ENCODE measurements around the gene GRK6.

The GRK6 gene

DNA sequence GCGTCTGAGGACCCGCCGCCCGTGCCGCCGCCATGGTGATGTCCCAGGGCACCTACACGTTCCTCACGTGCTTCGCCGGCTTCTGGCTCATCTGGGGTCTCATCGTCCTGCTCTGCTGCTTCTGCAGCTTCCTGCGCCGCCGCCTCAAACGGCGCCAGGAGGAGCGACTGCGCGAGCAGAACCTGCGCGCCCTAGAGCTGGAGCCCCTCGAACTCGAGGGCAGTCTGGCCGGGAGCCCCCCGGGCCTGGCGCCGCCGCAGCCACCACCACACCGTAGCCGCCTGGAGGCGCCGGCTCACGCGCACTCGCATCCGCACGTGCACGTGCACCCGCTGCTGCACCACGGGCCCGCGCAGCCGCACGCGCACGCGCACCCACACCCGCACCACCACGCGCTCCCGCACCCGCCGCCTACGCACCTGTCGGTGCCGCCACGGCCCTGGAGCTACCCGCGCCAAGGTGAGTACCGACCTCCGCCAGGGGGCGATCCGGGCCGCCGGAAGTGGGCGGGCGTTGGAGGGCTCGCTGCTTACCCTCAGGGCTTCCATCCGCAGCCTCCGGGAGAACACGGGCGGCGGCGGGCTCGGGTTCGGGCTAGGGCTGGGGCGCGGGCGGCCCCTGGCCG, 28.7 kb downstream of the GRK6 start:
- DNase-seq = peak; percentile 74

DNA sequence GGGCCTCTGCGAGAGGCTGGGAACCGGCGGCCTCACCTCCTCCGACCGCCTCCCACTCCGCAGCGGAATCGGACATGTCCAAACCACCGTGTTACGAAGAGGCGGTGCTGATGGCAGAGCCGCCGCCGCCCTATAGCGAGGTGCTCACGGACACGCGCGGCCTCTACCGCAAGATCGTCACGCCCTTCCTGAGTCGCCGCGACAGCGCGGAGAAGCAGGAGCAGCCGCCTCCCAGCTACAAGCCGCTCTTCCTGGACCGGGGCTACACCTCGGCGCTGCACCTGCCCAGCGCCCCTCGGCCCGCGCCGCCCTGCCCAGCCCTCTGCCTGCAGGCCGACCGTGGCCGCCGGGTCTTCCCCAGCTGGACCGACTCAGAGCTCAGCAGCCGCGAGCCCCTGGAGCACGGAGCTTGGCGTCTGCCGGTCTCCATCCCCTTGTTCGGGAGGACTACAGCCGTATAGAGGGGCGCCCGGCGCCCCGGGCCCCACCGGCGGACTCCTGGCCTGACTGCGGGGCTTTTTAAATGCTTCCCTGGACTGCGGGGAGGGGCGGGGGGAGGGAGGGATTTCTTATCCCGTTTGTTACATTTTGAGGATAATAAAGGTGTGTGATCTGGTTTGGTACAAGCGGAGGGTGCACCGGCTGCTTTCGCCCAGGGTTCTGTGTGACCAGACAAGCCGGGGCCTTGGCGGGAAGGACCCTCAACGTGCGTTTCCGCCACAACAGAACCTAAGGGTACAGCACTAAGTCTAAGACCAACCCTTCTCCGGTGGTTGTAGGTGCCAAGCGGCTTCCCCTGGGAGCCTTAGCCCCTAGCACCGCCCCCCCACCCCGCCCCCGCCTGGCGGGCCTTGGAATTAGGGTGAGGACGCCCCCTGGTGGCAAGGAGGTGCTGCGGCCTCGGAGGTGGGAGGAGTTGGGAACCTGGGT, 29.4 kb downstream of the GRK6 start:
- DNase-seq = peak; percentile 74

DNA sequence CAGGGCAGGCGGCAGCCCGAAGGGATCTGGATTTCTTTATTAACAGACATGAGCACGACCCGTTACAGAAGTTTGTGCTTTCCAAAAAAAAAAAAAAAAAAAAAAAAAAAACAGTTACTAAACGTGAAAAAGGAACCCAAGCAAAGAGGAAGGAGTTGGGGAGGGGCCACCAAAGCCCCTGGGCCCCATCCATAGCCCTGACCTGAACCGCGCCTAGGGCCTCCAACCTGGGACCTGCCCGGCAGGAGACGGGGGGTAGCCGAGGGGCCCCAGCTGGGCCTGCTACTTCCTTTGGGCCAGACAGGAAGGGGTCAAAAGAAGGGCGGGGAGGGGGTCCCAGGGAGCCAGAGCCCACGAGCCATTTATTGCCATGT, 30.1 kb downstream of the GRK6 start:
- no peak for DNase-seq

DNA sequence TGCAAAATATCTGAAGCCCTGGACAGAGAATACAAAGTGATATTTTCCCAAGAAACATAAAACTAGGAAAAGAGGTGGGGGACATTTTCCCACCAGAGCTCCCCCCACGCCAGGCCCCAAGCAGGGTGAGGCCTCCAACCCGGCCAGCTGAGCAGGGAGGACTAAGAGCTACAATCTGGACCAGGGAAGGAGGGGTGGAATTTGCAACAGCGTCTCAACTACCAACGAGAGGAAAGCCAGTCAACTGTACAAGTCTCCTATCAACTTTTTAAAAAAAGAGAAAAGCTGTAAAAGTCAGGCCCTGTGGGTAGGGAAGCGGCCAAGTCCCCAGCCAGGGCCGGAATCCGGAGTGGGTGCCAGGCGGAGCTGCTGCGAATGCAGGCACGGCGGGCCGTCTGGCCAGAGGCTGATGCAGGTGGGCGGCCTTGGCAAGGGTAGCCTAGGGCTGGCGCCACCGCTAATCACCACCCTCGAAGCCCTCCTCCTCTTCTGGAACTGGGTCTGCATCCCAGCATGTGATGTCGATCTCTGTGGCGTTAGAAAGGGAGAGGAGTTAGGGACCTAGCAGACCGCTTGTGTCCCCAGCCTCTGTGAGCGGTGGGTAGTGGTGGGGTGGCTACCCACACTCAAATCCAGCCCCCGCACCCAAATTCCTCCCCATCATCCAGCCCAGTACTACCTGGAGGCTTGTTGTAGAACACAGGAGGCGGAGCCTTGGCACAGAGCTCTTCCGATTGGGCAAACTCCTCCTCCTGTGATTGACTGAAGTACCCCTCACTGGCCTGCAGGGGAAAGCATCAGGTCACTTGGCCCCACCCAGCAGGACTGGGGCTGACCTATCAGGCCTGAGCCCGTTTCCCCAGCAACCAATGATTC, 30.7 kb downstream of the GRK6 start:
- peak; percentile 96 for DNase-seq

DNA sequence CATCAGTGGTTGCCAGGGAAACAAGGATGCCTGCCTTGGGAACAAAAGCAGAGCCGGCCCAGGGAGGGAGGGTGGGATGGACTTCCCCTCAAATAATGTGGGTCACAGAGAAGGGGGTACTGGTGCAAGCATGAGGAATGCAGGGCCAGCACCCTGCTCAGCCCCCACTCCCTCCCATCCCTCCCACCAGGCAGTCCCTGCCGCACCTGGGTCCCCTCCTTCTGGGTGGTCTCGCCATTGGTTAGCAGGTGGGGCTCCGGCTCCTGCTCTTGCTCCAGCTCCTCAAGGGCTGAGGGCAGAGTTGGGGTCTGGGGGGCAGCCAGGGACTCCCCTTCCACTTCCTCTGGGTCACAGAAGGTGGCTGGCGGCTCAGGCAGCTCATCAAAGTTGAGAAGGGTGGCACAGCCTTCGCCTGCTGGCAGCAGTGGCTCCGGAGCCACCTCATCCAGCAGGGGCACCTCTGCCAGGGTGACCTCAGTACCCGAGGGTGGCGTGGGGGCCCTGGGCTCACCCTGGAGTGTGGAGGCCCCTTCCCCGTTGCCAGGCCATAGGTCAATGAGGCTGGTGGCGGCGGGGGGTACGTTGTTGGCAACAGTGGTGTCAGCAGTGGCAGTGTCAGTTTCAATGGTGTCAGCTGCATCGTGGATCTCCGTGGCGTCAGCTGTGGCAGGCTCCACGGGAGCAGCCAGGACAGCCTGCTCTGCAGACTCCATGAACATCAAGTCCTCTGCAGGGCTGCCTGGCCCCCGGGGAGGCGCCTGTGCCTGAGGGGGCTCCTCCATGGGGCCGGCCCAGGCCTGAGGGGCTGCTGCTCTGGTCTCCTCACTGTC, 31.6 kb downstream of the GRK6 start:
- no peak for DNase-seq

DNA sequence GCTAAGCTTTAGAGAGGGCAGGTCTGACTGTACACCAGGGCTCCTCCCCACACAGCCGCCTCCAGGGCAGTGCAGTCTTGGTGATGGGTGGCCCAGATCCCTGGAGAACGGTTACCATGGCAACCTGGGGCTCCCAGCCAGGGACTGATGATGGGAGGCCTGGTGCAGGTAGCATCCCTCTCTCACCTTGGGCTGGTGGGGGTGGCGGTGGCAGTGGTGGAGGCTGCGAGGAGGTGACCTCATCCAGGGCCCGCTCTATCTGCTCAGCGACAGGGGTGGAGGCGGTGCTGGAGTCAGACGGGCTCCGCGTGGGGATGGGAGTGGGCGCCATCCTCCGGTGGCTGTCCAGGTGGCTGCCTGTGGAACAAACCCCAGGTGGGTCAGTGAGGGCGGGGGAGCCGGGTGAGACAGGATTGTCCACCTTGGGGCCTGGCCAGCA, 32.5 kb downstream of the GRK6 start:
- no peak for DNase-seq

DNA sequence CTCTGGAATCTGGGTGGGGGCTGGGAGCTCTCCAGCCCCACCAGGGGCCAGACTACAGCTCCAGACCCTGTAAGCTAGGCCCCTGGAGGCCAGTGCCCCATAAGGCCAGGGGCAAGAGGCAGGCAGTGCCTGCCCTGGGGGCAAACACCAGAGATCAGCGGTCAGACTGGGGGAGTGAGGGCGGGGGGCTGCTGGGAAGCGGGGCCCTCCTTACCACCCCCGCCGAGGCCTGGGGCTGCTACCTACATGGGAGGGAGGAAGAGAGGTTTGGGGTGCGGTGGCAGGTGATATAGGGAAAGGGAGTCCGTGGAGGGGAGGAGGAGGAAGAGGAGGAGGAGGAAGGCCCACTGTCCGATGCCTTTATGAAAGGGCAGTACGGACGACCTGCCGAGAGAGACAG, 32.9 kb downstream of the GRK6 start:
- DNase-seq = no peak

DNA sequence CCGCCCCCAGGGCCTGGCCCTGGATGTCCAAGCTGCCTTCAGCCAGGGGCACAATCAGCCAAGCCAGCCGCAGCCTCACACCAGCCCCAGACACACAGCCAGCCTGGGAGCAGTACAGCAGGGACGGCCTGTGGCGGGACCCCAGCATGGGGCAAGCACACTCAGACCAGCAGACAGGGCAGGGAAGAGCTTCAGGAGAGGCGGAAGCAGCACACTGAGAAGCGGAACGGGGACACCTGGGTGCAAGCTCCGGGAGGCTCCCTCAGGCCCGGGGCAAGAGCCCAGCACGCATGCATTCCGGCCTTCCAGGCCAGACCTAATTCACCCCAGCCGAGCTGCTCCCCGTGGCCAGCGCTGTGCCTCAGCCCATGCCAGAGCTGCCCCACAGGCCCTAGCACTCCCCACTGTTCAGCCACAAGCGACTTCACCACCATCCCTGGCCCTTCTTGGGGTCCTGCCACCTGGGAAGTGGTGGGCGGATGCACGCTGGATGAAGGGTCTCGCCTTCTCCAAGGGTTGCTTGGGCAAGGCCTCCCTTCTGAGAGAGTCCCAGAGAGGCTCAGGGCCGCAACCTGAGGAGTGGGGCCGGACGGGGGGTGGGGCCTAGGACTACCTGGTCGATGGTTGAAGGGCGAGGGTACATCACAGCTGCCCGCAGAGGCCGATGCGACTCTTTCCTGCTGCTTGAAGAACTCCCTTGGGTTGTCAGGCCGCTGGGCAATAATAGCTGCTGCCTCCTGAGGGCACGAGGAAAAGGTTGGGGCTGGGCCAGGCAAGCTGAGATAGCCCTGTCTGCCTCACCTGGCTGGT, 33.5 kb downstream of the GRK6 start:
- no peak for DNase-seq

DNA sequence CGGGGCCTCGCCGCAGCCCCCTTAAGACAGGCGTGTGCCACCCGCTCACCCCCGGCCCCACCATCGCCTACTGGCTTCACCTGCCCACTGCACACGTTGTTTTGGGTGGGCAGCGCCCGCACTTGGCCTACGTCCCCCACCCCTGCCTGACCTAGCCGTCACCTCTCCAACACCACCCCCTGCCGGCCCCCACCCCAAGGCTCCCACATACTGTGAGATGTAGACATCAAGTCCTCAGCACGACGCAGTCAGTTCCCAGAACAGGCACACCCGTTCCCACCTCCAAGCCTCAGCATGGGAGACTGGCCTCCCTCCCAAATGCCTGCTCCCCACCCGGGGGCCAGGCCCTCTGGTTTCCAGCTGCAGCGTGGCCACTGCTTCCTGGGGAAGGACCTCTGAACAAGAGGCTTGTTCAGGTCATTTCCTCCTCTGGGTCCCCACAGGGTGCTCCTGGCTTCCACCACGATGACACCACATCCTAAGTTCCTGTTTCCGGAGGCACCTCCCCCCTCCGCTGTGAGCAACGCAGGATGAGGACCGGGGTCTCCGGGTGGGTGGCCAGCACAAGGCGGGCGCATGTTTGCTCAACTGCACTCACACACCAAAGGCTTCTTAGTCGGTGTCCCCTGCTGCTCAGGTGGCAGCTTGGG, 35.7 kb downstream of the GRK6 start:
- DNase-seq = no peak

DNA sequence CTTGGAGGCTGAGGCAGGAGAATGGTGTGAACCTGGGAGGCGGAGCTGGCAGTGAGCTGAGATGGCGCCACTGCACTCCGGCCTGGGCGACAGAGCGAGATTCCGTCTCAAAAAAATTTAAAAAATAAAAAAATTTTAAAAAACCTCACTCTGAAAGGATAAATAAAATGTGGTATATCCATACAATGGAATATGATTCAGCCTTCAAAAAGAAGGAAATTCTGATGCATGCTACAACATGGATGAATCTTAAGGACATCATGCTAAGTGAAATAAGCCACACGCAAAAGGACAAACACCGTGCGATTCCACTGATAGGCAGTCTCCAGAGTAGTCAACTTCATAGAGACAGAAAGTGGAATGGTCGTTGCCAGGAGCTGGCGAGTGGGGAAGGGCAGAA, 38.6 kb downstream of the GRK6 start:
- no peak for DNase-seq

DNA sequence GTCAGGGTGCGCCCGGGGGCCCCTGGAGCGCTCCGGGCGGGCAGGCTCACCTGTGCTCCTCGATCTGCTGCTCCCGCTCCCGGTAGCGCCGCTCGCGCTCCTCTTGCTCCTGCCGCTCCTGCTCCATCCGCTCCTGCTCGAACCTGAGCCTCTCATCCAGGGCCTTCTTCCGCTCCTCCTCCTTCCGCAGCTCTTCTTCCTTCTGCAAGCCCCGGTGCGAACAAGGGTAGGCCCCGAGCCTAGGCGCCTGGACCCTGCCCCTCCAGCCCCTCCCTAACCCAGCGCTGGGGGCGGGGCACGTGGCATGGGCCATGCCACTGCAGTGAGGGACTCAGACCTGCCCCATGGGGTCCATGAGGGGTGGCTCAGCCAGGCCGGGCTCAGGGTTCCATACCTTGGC, 40.4 kb downstream of the GRK6 start:
- DNase-seq = no peak

DNA sequence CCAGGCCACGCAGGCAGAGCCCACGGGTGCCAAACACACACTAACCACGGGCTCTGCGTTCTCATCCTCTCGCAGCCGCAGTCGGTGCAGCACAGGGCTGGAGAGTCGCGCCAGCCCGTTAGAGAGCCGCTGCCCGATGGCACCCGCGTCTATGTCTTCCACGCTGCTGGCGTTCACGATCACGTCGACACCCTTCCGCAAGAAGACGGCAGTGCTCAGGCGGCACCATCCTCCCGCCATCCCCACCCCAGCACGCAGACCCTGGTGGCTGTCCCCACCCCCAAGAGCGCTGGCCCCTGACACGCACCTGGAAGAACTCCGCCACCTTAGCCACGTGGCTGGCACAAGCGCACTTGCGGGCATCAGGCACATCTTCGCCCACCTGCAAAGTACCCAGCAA, 41.0 kb downstream of the GRK6 start:
- no peak for DNase-seq

DNA sequence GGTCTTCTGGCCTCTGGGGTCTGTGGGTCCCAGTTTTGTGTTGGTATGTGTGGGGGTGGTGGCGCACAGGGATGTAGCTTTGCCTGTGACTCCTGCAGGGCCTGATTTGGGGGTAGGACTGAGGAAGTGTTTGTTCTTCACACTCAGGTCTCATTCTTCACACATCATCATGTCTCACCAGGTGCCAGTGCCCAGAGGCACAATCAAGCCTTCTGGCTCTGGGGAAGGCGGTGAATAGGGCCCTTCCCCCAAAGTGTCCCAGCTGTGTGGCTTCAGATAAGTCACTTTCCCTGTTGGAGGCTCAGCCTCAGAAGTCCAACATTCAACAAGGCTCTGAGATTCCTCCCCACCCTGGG, 41.8 kb downstream of the GRK6 start:
- DNase-seq = no peak

DNA sequence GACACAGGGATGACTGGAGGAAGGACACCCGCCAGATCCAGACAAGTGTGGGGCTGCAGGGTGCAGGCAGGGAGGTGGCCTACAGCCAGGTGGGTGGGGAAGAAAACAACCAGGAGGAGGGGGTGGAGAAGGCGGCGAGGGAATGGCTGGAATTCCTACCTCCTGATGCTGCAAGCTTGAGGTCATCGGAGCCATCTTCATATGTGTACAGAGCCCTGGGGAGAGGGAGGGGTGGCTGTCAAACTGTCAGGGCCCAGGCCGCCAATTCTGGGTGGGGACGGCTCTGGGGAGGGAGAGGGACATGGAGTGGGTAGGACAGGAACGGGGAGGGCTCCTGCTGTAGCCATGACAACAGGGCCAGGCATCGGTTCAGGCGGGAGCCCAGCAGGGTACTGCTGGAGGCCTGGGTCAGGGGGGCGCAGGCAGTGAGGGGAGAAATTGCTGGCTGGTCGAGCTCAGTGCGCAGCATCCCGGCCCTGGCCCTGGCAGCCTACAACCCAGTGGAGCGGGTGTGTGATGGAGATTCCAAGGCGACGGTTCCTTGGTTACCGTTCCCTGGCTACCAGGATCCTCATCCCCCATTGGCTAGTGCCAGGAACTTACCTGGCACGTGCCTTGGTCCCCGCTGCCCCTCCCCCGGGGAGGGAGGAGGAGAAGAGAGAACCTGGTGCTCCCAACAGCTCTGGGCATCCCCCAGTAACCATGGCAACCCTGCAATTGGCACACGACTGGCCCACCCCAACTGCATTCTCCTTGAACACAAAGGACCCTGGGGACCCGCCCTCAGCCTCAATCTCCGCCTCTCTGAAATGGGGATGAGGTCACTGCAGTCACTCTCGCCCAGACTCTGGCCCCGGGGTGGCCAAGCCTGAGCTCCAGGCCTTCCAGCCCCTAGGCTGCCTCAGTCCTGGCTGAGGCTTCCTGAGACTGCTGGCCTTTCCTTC, 42.5 kb downstream of the GRK6 start:
- peak; percentile 37 for DNase-seq

DNA sequence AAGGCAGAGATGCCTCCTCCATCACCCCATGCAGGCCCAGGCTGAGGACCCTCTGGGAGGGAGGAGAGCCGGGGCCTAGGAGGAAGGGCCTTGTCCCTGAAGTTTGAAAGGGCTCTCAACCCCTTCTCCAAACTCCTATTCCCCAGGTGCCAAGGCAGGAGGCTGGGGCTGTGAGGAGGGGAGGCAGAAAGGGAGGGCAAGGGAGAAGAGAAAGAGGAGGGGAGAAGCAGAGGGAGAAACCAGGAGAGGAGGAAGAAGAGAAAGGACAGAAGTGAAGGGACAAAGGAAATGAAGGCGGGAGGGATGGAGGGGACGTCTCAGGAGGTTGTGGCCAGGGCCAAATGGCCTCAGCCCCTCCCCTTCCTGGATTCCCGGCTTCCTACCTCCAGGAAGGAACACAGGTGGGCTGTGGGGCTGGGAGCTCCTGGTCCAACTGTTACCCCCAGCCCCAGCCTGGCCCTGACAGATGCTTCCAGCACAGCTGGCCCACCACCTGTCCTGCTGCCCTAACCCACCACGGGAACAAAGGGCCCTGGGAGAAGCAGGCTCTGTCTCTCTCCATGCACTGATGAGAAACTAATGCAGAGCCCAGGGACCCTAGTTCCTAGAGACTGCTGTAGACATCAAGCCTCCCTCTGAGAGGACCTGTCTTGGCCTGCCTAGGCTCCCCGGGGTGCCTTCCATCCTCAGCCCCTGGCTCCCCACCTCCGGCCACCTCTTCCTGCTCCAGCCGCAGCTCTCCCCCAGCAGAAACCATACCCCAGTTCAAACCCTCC, 43.5 kb downstream of the GRK6 start:
- no peak for DNase-seq

DNA sequence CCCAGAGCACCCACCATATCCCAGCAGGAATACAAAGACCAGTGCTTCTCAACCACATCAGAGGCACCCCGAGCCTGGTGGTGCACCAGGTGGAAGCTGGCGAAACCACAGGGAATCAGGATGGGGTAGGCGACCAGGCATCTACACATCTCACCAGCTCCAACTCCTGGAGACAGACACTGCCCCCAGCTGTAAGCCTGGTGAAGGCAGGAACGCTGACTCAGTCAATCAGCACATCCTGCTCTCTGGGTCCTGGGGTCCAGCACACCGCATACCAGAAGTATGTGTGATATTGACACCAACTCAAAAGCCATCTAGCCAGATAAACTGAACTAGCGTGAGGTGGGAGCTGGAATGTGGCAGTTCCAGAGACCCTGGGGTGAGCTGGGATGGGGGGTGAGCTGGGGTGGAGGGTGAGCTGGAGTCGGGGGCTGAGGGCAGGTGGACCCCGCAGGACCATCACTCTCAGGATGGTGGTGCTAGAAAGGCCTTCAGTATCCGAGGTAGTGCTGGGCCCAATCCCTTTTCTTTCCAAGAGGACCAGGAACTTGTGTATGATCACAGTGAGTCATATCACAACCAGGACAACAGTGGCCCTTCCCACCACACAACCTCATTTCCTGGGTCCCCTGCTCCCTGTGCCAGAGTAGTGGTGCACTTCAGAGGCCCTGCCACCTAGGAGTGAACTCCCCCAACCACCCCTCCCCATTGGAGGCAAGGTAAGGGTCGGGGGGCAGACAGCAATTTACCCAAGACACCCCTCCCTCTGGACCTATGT, 44.5 kb downstream of the GRK6 start:
- DNase-seq = no peak

DNA sequence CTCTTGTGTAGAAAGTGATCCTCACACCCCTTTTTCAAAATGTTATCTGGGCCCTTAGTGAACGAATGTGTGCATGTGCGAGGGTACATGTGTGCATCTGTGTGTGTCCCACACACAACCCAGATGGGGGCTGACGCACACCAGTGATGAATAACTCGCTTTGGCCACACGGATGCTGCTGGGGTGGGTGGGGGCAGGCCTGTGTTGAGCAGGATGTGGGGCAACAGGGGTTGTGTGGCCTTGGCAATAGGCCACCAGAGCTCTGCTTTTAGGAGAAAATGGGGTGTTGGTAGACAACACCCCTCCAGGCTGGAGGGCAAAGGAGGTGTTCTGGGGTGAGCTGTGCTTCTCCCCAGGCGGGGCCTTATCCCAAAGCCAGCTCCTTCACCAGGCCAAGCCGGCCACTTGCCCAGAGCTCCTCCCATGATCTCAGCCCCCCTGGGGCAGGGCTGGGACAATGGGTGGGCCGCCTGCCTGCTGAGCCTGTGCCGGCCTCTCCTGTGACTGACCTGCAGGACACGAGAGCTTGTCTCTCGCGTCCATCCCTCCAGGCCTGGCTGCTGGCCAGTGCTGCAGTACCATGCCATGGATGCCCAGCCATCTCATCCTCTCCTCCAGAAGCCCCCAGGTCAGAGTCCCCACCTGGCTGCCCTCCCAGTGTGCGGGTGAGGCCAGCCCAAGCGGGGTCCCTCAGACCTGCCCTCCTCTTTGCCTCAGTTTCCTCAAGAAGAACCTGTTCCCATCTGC, 45.3 kb downstream of the GRK6 start:
- no peak for DNase-seq

Measured in kidney glomerular epithelial cell (primary cell).